Mucosa of descending colon (tissue), 3 donors: ENCODE data around the gene POU3F1. TPM values are rescaled to one million over a fixed set of nuclear protein-coding genes. Genes with fewer than 3 reads are reported as not detected.

Experiments used
- ATAC-seq: fragments of 200-7000 bp; cut with Tn5 transposase; one replicate; pipeline ENCODE4 v1.9.1; 2020; ENCODE audit warnings: mild to moderate bottlenecking, moderate library complexity
- DNase-seq, 3 donors: peaks; one replicate each; pipeline ENCODE4 v3.0.0-alpha.2; 2020
- H3K36me3 ChIP-seq: fragments of 200-600 bp; one replicate; pipeline ENCODE4 v1.8.0; 2021; ENCODE audit warnings: low read depth, mild to moderate bottlenecking
- H3K4me1 ChIP-seq: fragments of 200-600 bp; one replicate; pipeline ENCODE4 v1.8.0; 2021; ENCODE audit warnings: low read depth, mild to moderate bottlenecking
- H3K4me3 ChIP-seq: fragments of 200-600 bp; one replicate; pipeline ENCODE4 v1.8.0; 2021; ENCODE audit warnings: mild to moderate bottlenecking
- H3K9me3 ChIP-seq: fragments of 200-600 bp; one replicate; pipeline ENCODE4 v1.8.0; 2021; ENCODE audit warnings: mild to moderate bottlenecking
- intact Hi-C, 2 donors: fragments of 100-400 bp; cut with DNase I in 1 of 2; cut with micrococcal nuclease in 1 of 2; formaldehyde crosslinking; loops; one replicate each; pipeline versions ENCODE4 v1.11.0 to v1.11.1; 2022; cut with DNase I, micrococcal nuclease
- total RNA-seq, 3 donors: library from RNA; stranded (reverse); fragmentation: NEBNext Ultra II Directional in 2 of 3; extraction: Animal tissue kit (Norgen Biotek cat#: 25700) in 2 of 3; gene quantifications; one replicate each; pipeline versions ENCODE4 v1.2.1 to v1.2.4, GENCODE V29; 2021 to 2023
- TF ChIP-seq, protein P1 (sequence below): fragments of 200-600 bp; IDR thresholded peaks from one replicate; pipeline ENCODE4 v1.8.0; 2022; ENCODE audit warnings: antibody characterized with exemption, mild to moderate bottlenecking
- donor health status: DM: no; HTN: no; CAD: no; lungs with moderate emphysema.
- donor health status: DM: no; HTN: no; CAD: no.
- donor health status: DM: no; HTN: yes; CAD: no.

POU3F1 gene
- total RNA-seq, 3 donors from 2014 or later: not detected

DNA sequence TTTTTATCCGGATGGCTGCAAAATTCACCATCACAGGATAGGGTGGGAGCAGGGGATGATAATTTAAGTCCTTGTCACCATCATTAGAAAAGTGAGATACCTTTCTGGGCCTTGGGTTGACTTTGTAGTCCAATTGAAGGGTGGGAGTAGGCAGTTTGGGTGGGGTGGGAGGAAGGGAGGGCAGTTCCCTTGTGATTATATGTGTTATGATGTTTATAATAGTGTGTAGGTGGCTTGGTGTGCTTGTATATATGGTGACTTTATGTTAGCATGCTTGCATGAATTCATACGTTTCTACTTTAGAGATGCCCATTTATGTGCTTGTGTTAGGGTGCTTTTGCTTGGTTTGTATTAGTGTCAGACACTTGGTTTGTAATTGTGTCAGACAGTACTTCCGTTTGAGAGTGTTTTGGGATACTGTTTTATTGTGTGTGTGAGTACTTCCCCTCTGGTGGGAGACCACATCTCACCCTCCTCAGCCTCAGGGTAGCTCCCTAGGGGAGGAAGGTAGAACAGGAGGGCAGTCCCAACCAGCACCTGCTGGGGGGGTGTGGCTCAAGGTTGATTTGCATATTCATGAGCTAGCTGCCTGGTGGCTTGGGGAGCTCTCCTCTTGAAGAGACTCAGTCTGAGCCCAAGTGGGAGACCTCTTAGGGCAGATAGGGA lies 6.3 kb upstream of the POU3F1 start:
- Histone ChIP-seq H3K9me3 (no peaks in the 10 kb centered on the region), H3K4me1 (no peaks in the 10 kb centered on the region), H3K36me3 (no peaks in the 10 kb centered on the region), H3K4me3 (no peak overlapping the region)
- ATAC-seq (peak; percentile 59), DNase-seq (no peak)
- TF ChIP-seq, protein P1, sequence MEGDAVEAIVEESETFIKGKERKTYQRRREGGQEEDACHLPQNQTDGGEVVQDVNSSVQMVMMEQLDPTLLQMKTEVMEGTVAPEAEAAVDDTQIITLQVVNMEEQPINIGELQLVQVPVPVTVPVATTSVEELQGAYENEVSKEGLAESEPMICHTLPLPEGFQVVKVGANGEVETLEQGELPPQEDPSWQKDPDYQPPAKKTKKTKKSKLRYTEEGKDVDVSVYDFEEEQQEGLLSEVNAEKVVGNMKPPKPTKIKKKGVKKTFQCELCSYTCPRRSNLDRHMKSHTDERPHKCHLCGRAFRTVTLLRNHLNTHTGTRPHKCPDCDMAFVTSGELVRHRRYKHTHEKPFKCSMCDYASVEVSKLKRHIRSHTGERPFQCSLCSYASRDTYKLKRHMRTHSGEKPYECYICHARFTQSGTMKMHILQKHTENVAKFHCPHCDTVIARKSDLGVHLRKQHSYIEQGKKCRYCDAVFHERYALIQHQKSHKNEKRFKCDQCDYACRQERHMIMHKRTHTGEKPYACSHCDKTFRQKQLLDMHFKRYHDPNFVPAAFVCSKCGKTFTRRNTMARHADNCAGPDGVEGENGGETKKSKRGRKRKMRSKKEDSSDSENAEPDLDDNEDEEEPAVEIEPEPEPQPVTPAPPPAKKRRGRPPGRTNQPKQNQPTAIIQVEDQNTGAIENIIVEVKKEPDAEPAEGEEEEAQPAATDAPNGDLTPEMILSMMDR: no peak
- intact Hi-C loops: no loop called here

DNA sequence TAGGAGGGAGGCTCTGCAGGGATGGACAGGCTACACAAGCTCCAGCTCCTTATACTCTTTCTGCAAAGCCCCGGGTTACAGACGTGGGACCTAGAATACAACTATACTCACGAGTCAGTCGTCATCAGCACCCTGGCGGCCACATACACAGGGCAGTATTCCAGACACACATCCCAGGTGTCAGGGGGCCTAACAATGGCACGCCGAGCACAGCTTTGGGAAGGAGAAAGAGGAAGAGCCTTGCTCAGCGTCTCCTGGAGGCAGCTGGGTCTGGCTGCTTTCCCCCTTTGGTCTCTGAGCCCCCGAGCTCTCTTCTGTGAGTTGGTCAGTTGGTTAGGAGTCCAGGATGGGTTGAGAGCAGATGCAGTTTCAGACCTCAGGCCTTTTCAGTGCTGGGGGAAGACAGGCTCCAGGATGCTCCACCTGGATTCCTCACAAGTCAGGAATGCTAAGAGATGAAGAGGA lies 4.5 kb upstream of the POU3F1 start:
- no peaks in the 10 kb centered on the region for H3K4me1 ChIP-seq
- no peaks in the 10 kb centered on the region for H3K9me3 ChIP-seq
- no peak for ATAC-seq
- H3K36me3 ChIP-seq: no peaks in the 10 kb centered on the region
- TF ChIP-seq, protein P1: no peak
- no peak overlapping the region for H3K4me3 ChIP-seq
- intact Hi-C loops: no loop called here
- DNase-seq: no peak

DNA sequence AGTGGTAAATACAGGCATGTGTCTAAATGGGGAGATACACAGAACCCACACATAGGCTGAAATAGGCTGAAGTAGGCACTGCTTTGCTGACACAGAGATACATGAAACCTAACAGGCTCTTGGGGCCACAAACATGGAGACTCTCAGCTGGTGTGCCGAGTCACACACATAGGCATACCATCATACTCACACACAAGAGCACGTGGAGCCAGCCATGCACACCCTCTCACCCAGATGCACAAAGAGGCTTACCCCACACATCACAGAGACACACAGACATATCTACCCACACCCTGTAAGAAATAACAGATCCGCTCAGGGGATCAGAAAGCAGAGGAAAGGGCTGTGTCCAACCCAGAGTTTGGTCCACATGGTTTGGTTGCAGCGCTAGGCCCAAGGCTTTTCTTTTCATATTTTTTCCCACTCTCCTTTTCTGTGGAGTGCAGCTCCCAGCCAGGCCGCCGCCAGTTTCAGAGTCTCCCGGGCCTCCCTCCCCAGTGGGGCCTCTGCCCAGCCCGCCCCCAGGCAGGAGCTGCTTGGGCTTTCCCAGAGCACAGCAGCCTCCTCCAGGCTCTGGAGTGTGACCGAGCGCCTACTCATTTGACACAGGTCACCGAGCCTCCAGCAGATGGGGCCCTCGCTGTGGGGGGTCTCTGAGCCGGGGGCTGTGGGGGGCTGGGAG lies 3.9 kb upstream of the POU3F1 start:
- H3K4me3 ChIP-seq: no peak overlapping the region

DNA sequence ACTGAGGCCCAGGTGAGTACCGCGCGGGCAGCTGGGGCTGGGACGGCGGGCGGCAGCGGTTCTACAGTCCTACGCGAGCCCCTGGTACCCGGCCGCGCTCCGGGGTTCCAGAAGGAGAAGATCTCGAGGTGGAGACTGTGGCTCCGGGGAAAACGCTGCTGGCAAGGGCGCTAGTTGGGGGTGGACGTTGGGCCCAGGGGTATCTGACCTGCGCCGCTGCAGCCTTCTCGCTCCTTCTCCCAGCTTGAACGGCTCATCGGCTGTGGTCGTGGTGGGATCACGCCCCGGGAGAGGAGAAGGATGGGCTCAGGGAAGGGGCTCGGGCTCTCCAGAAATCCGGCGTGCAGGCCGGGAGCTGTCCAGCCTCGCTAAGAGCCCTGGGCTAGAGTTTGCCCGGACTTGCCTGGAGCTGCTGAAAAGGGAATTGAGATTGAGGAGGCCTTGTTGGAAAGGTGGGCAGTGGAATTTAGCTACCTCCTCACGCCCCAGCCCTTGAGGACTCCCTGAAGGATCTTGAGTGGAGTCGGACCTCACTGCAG lies 1.1 kb upstream of the POU3F1 start:
- no peak for ATAC-seq
- Histone ChIP-seq H3K36me3 (no peaks in the 10 kb centered on the region), H3K9me3 (no peaks in the 10 kb centered on the region), H3K4me3 (no peak overlapping the region), H3K4me1 (peaks cover 11% of the 10 kb centered on the region)
- TF ChIP-seq, protein P1: no peak
- DNase-seq: no peak
- intact Hi-C loops: loop anchor here in 1 of 2 donors (10.0 kb wide), 1 partner anchor 787 kb away; no protein-coding TSS in a partner anchor

More for the DNA sequence above, 3.9 kb upstream of the POU3F1 start:
- peaks cover 4% of the 10 kb centered on the region for H3K4me1 ChIP-seq
- intact Hi-C loops: no loop called here
- TF ChIP-seq, protein P1: no peak
- no peaks in the 10 kb centered on the region for H3K9me3 ChIP-seq
- DNase-seq: no peak
- no peak for ATAC-seq
- no peaks in the 10 kb centered on the region for H3K36me3 ChIP-seq

DNA sequence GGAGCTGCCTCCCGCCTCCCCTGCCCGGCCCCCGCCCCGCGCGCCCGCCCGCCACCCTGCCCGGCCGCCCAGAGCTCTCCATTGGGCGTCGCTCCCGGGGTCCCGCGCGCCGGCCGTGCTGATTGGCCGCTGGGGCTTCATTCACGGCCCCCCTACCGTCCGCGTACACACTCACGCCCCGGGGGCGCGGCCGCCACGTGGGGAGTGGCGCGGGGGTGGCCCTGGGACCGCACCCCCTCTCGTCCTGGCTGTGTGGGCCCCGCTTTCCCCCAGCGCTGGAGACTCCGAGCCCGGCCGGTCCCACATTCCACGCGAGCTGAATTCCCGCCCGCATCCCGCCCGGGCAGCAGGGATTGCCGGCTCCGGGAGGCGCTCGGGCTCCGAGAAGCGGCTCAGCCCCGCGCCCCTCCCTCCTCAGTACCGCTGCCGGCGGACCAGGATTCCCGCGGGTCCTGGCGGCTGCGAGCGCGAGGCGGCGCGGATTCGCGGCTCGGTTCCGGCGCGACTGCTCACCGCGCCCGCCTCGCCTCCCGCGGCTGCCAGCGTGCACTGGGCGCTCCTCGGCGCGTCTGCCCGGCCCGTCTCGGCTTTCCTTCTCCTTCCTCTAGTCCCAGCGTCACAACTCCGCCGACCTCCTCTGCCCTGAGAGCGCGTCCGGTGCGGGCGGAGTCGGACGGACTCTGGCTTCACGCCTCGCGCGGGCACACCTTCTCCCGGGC lies 450 bp upstream of the POU3F1 start:
- ATAC-seq (peak; percentile 91), DNase-seq (peak; percentile 73 to 85 (median 80))
- H3K4me1 ChIP-seq: peaks cover 11% of the 10 kb centered on the region
- H3K9me3 ChIP-seq: no peaks in the 10 kb centered on the region
- H3K4me3 ChIP-seq: no peak overlapping the region
- intact Hi-C loops: loop anchor here in 1 of 2 donors (10.0 kb wide), 1 partner anchor 788 kb away; no protein-coding TSS in a partner anchor
- H3K36me3 ChIP-seq: no peaks in the 10 kb centered on the region
- TF ChIP-seq, protein P1: no peak
